Stromal cell of bone marrow (primary cell): ENCODE results near the gene ING3.
"Not testable (repeated sequence)": the region's sequence is repeated elsewhere in the genome, so short reads cannot be mapped to it uniquely, and the experiment has no call there.

ENCODE experiments used
- DNase-seq: peaks from one replicate; pipeline ENCODE4 v3.0.0-alpha.2; 2012; ENCODE audit warnings: low read depth

The ING3 gene

DNA sequence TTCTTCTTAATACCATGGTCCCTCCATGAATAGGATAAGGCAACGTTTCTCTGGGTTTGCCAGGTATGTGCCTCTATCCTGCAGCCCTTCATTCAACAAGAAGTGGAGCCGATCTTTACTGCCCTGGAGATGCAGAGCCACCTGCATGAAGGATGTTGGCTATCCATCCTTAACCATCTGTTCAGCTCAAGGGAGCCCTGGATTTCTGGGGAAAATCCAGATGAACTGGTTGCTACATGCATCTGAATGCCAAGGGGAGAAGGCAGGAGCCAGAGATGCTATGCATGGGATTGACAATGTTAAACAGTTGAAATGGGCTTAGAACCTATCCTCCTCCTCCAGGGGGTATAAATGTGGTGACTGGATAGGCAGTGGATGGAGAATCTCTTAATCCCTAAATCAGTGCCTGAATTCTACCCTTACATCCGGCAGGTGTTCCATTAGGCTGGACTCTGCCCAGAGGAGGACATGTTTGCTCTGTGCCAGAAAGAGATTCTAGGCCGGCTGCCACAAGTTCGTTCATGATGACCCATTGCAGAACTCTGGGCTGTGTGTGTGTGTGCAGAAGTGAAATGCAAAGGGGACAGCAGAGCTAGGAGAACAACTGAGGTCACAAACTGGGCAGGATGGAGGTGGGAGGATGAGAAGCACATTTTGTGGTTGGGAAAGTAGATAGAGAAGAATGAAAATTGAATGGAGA lies 53.6 kb downstream of the ING3 start:
- no peak for DNase-seq

DNA sequence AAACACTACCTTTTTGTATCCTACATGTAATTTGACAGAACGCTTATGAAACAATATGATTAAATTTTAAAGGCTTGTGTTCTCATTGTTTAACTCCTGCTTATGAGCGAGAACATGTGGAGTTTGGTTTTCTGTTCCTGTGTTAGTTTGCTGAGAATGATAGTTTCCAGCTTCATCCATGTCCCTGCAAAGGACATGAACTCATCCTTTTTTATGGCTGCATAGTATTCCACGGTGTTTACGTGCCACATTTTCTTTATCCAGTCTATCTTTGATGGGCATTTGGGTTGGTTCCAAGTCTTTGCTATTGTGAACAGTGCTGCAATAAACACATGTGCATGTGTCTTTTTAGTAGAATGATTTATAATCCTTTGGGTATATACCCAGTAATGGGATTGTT lies 54.5 kb downstream of the ING3 start:
- DNase-seq: not testable (repeated sequence)

GRCh38 chr7:121005996-121006584 lies 55.5 kb downstream of the ING3 start:
- no peak for DNase-seq

DNA sequence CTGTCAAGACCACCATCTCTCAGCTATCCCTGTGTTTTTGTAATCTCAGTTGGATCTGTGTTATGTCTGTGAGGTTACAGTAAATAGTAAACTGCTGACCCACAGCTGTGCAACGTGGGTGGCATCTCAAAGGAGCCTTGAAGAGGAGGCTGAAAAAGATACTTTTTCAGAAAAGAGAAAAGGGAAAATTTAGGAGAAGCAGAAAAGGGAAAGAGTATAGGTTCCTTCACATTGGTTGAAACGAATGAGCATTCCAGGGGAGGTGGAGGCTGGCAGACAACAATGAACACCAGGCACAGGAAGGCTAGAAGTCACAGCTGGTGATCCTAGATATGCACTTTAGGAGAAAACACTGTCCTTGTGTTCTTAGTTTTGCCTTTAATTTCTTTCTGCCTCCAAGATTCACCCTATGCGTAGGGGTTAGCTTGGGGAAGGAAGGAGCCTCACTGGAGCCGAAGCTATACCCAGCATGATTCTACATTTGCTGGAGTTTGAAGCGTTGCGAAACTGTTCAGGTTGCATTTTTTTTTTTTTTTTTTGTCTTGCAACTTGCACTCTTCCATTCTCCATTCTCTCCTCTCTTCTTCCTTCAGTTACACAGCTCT lies 56.2 kb downstream of the ING3 start:
- no peak for DNase-seq

- no peak for DNase-seq
Measured at GRCh38 chr7:121008816-121009215, 58.2 kb downstream of the ING3 start.

- DNase-seq: no peak
Measured at GRCh38 chr7:121011401-121011800, 60.8 kb downstream of the ING3 start.

DNA sequence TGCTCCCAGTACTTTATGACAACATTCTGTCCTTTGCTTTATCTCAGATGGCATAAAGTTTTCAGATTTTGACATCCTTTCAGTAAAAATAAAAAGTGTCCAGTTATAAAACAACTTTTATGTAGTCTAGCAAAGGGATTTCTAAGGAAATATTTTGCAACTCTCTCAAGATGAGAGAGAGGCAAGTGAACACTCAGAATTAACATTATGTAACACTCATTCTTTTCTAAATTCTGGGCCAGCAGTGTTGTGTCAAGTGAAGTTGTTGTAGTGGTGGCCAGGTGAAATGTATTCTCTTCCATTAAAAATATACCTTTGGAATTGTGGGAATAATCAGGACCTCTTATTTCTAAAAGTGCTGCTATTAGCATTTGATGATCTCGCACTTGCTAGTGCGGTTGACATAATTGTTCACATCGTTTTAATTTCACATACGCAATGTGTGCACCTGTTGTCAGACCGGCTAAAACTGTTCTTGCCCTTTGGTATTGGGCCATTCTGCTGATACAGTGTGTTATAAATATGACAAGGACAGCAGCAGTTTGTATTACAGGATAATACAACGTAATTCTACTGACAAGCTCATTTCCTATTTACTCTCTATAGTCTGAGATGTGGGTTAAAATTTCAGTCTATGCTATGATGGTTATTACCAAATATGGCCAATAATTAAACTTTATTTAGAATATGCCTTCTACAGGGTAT lies 61.7 kb downstream of the ING3 start:
- DNase-seq: no peak

DNA sequence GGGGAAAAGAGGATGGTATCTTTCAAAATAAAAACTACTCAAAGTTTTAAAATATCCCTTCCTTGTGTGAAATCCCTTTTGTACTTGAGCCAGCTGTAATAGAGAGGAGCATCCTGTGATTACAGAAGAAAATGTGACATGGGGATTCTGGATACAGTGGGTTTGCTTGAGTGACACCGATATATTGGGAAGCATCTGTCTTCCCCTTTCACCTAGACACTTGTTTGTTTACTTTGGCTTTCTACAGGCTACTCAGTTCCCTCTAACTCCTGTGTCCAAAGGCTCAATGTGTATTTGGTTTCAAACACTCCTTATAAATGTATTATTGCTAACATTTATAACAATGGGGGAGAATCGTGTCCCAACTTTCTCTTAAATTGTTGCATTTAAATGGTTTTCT lies 62.3 kb downstream of the ING3 start:
- DNase-seq: no peak

DNA sequence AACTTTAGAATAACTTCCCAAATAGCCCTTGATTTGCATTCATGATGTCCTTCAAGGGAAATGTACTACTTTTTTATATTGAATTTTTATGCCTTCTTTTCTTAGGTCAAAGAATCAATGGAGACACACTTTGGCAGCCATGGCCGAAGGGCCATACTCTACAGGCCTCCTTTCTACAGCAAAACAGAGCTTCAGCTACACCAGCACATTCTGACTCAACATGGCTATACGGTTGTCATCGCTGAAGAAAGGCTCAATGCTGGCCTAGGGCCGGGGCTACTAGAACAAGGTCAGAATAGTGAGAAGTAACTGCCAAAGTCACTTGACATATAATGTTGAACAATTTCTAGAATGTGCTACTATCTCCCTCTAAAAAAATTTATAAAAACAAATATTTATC lies 65.0 kb downstream of the ING3 start:
- DNase-seq: no peak

DNA sequence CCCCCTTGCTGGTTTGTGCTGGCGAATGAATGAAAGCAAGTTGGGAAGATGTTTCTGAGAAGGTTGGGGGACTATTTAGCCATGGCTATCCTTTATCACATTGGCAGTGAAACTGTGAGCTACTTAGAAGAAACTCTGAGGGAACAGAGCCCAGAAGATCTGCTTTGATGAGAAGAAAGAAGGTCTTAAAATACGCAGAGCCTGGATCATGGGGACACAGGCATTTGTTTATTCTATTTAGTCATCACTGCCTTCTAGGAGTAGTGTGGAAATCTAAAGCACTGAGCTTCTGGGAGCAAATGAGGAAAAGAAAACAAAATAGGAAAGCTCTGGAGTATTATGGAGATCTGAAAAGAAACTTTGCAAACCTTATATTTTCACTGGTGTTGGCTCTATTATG lies 66.4 kb downstream of the ING3 start:
- DNase-seq: peak; percentile 83

DNA sequence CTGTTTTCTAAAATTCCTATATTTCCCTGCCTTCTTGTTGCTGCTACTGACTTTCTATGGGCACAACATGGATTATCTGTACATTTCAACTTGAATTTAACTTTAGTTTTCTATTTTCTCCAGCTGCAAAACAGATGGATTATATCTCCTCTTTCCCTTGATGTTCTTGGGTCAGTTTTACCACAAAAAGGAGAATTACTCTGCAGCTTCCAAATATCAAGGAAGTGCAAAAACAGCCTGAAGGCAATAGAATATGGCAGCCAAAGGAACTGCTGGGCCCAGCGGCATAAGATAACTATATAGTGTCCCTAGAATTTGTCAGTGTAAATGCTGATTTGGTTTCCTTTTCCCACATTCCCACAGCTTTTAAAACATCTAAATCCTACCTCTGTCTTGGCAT lies 67.0 kb downstream of the ING3 start:
- no peak for DNase-seq

GRCh38 chr7:121019018-121019417 lies 68.4 kb downstream of the ING3 start:
- peak; percentile 54 for DNase-seq

GRCh38 chr7:121020249-121020988 lies 69.8 kb downstream of the ING3 start:
- DNase-seq: peak; percentile 58

DNA sequence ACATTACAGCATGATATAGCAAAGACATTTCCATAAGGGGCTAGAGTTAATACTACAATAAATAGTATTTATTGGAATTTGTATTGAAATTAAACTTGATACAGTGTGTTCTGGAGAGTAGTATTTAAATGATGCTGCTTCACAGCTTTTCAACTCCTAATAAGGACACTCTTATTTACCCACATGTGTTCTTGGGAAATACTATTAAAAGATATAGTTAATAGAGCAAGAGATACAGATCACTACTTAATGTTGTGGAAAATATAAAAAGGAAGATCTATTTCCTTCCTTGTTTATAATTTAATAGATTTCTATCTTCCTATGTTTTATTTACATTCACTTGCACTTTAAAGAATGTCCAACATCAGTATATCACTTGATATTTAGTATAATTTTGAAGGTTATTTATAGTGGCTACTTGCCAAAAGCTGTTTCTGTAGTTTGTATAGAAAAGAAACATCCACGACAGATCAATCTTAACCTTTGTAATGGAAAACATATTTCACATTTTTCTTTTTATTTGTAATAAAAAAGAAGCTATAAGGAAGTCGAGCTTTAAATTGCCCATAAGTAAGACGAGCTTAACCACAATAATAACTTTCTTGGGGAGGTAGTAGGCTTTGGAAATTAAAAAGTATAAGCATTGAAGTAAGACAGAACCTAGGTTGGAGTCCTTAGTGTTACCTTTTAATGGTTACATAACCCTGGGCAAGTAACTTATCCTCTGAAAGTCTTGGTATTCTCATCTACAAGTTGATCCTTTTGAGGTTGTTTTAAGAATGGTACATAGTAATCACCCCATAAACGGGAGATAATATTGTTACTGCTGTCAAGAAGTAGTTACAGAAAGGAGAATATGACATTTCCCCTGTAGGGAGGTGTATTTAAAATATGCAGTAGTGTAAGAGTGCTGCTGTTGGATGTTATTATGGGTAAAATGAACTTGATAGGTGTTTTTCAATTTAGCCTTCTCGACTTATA lies 70.7 kb downstream of the ING3 start:
- no peak for DNase-seq

GRCh38 chr7:121023194-121023593 lies 72.6 kb downstream of the ING3 start:
- no peak for DNase-seq

DNA sequence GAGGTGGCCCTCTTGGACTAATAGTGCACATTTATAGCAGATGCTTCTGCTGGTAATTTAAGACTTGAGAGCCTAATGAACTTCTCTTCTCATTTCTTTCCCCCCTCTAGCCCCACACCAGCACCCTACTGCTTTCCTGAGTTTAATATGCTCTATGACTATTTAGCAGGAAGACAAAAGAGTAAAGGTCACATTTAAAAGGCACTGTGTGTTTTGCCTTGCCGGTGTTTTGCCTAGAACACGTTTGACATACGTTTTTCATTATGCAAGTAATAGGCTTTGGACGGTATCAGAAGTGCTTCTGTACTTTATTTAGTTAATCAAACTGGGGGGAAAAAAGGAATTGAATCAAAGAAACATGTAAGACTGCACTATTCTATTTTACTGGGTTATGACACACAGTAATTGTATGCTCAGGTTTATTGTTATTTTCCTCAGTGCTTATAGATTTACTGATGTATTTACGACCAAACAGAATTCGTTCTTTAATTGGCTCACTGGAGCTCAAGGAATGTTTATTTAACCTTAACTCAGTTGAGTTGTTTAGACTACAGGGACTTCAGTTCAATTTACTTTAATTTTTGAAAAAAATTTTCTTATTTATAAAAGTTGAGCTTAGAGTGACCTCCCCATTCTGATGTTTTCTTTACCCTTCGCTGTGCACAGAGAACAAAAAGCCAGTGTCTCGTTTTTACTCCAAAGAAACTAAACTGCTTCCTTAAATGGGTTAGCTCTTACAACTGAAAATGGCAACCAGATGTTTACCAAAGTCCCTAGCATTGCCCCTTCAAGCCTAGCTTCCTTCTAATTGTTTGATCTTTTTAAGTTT lies 73.3 kb downstream of the ING3 start:
- DNase-seq: no peak

DNA sequence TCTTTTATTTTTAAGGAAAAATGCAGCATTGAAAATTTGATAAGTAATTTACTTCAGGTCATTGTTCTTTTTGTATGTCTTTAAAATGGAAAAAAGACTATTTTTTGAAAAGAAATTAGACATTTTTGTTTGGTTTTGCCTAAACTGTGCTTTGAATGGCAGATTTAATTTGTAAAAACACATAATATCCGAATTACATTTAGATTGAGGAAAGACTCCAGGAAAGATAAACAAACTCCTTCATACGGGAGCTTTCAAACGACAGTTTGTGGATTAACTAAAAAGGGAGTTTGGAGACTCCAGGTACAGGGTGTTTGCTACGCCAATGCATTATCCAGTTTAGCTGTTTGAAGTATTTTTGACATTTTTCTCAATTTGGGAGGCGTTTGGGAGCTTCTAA lies 74.0 kb downstream of the ING3 start:
- no peak for DNase-seq

DNA sequence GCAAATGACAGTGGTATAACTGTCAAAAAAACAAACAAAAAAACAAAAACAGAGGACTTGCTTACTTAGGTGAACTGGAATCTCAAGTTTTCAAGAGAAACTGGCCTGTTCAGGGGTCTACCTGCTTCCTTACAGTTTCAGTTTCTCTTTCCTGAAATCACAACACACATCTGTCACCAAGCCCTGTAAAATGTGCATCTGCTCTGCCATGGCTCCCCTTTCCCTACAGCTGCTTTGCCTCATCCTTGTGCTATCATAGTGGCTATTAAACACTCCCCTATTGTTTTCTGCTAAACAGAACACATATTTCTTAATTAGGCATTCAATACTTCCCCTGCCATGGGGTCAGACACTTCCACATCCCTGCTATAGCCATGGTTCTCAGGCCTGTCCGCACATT lies 75.6 kb downstream of the ING3 start:
- no peak for DNase-seq

DNA sequence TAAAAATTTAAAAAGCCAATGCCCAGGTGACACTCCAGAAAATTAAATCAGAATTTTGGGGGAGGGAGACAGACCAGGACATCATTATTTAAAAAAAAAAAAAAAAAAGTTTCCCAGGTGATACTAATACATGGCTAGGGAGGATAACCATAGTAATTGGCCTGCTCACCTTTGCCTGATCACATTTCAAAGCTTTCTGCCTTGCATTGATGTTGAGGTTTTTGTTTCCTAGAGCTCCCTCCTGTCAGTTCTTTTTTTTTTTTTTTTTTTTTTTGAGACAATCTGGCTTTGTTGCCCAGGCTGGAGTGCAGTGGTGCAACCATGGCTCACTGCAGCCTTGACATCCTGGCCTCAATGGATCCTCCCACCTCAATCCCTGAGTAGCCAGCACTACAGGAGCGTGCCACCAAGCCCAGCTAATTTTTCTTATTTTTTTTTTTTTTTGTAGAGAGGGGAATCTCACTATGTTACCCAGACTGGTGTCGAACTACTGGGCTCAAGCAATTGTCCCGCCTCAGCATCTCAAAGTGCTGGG lies 76.1 kb downstream of the ING3 start:
- no peak for DNase-seq
